GM10266 (cell line): ENCODE measurements around the gene SRGAP3.

ENCODE experiments used
- DNase-seq: peaks from one replicate; pipeline ENCODE4 v3.0.0; 2012; ENCODE audit errors: extremely low spot score
- TF ChIP-seq, protein P1 (sequence below): IDR thresholded peaks from 2 replicates; pipeline ENCODE4 v1.5.1; 2012; ENCODE audit warnings: mild to moderate bottlenecking, low read depth; ENCODE audit not compliant: control insufficient read depth, insufficient read depth; ENCODE audit errors: missing control alignments

The SRGAP3 gene

GRCh38 chr3:9169326-9169725 lies 80.1 kb downstream of the SRGAP3 start:
- TF ChIP-seq, protein P1, sequence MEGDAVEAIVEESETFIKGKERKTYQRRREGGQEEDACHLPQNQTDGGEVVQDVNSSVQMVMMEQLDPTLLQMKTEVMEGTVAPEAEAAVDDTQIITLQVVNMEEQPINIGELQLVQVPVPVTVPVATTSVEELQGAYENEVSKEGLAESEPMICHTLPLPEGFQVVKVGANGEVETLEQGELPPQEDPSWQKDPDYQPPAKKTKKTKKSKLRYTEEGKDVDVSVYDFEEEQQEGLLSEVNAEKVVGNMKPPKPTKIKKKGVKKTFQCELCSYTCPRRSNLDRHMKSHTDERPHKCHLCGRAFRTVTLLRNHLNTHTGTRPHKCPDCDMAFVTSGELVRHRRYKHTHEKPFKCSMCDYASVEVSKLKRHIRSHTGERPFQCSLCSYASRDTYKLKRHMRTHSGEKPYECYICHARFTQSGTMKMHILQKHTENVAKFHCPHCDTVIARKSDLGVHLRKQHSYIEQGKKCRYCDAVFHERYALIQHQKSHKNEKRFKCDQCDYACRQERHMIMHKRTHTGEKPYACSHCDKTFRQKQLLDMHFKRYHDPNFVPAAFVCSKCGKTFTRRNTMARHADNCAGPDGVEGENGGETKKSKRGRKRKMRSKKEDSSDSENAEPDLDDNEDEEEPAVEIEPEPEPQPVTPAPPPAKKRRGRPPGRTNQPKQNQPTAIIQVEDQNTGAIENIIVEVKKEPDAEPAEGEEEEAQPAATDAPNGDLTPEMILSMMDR = no peak
- DNase-seq = no peak

- TF ChIP-seq, protein P1 = no peak
- peak; percentile 69 for DNase-seq
These were observed 81.2 kb downstream of the SRGAP3 start for GRCh38 chr3:9168241-9168741.

- no peak for DNase-seq
- TF ChIP-seq, protein P1 = no peak
These were observed 82.2 kb downstream of the SRGAP3 start for GRCh38 chr3:9167222-9167621.

DNA sequence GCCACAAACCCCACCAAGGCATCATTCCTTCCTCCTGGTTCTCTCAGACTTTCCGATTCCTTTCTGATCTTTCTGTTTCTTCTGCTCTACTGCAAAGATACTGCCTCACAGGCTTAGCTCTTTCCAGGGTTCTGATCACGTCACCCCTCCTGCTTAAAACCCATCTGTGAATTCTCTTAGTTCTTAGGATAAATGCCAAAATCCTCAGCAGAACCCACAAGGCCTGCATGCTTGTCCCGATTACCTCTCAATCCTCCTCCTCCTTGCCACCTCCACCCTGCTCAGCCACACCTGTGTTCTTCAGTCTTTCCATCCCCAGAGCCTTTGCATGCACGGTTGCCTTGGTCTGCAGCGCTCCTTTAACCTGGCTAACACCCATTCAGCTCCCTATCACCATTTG lies 84.0 kb downstream of the SRGAP3 start:
- TF ChIP-seq, protein P1 = no peak

GRCh38 chr3:9163289-9163688 lies 86.2 kb downstream of the SRGAP3 start:
- TF ChIP-seq, protein P1 = no peak
- no peak for DNase-seq

More for the DNA sequence above, 84.0 kb downstream of the SRGAP3 start:
- DNase-seq = no peak

- TF ChIP-seq, protein P1 = no peak
- no peak for DNase-seq
These were observed 87.6 kb downstream of the SRGAP3 start for GRCh38 chr3:9161811-9162210.

DNA sequence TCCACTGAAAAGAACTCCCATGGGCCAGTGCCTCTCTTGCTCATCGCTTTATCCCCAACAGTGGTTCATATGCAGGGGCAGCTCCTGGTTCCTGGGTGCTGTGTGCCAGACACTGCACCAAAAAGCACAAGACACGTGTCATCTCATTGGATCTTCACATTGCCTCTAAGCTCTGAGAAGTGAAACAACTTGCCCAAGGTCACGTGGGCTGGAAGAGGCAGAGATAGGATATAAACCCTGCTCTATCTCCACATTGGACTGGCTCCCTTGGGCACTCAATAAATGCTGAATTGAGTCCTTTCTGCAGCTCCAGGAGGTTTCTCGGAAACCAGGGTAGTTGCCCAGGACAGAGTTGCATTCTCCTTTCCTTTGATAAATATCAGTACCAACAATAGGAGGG lies 88.1 kb downstream of the SRGAP3 start:
- DNase-seq = no peak
- TF ChIP-seq, protein P1 = no peak
